A673 (cell line): ENCODE measurements around the gene FGGY. TPM values are rescaled to one million over a fixed set of nuclear protein-coding genes. Genes with fewer than 3 reads are reported as not detected.

Experiments
- BruUV-seq: library from RNA; stranded (reverse); fragments of 400-500 nt; replicated peaks from 2 replicates; lab custom pipeline; 2021; lab: Mats Ljungman, UMichigan
- CTCF ChIA-PET: fragments of 300-600 bp; sonication (Branson Sonifier 250); formaldehyde crosslinking; loops from one replicate; lab custom pipeline; 2022; ENCODE audit warnings: antibody characterized with exemption; lab: Charles Lee
- POLR2A ChIA-PET: fragments of 300-600 bp; sonication (Branson Sonifier 250); formaldehyde crosslinking; loops from one replicate; lab custom pipeline; 2022; ENCODE audit warnings: antibody characterized with exemption; ENCODE audit not compliant: low non-redundant PET; lab: Charles Lee
- DNase-seq: peaks from one replicate; pipeline ENCODE4 v3.0.0-alpha.2; 2015; ENCODE audit warnings: low spot score
- H3K27ac ChIP-seq: fragments of 200-600 bp; sonication (generic); 2 replicates; pipeline ENCODE4 v1.5.1; 2016; ENCODE audit warnings: mixed run types, low read depth, mild to moderate bottlenecking, mixed read lengths, antibody characterized with exemption, low read length; ENCODE audit not compliant: poor library complexity, severe bottlenecking
- H3K27me3 ChIP-seq: fragments of 200-600 bp; sonication (generic); replicated peaks from 2 replicates; pipeline ENCODE4 v1.6.1; 2017; ENCODE audit warnings: mixed run types, low read depth, mild to moderate bottlenecking, mixed read lengths, antibody characterized with exemption, low read length; ENCODE audit not compliant: insufficient read depth, poor library complexity
- H3K36me3 ChIP-seq: fragments of 200-600 bp; sonication (generic); 2 replicates; pipeline ENCODE4 v1.6.1; 2016; ENCODE audit warnings: mixed run types, mild to moderate bottlenecking, mixed read lengths, antibody characterized with exemption, low read length; ENCODE audit not compliant: insufficient read depth, poor library complexity, severe bottlenecking
- H3K4me1 ChIP-seq: fragments of 200-600 bp; sonication (generic); 2 replicates; pipeline ENCODE4 v1.6.1; 2017; ENCODE audit warnings: mixed run types, mild to moderate bottlenecking, mixed read lengths, antibody characterized with exemption, low read length; ENCODE audit not compliant: insufficient read depth, poor library complexity, severe bottlenecking
- H3K4me3 ChIP-seq: fragments of 200-600 bp; sonication (generic); 2 replicates; pipeline ENCODE4 v1.5.1; 2016; ENCODE audit warnings: low read depth, mixed run types, mild to moderate bottlenecking, mixed read lengths, low read length; ENCODE audit not compliant: poor library complexity, severe bottlenecking
- H3K9me3 ChIP-seq: fragments of 200-600 bp; sonication (generic); 2 replicates; pipeline ENCODE4 v1.6.1; 2016; ENCODE audit warnings: mixed run types, low read depth, mild to moderate bottlenecking, mixed read lengths, antibody characterized with exemption, low read length; ENCODE audit not compliant: poor library complexity, severe bottlenecking
- CTCF ChIP-seq: fragments of 300-800, 200-600 bp; sonication (generic); conservative IDR thresholded peaks from 2 replicates; pipeline ENCODE4 v1.5.1; 2017; ENCODE audit warnings: low read depth, mild to moderate bottlenecking, antibody characterized with exemption, low read length, moderate library complexity, mixed read lengths
- EZH2 ChIP-seq: fragments of 200-600 bp; sonication (generic); IDR thresholded peaks from 2 replicates; pipeline ENCODE4 v1.6.1; 2017; ENCODE audit warnings: borderline replicate concordance, low read depth, mild to moderate bottlenecking, mixed read lengths, antibody characterized with exemption, low read length; ENCODE audit not compliant: poor library complexity, severe bottlenecking
- intact Hi-C: fragments of 100-400 bp; cut with micrococcal nuclease; formaldehyde crosslinking; loops from one replicate; pipeline ENCODE4 v1.10.0; 2022; ENCODE audit not compliant: unreplicated experiment
- total RNA-seq: library from RNA; stranded (reverse); gene quantifications from 2 replicates; pipeline ENCODE4 v1.2.3, GENCODE V29; 2021

FGGY gene
- total RNA-seq, 1 experiment from 2014 or later, result 2.6 TPM

- intact Hi-C loops, result no loop called here
- Histone ChIP-seq H3K27me3 (no peaks in the 10 kb centered on the region), H3K36me3 (no peaks in the 10 kb centered on the region), H3K4me3 (no peak overlapping the region), H3K9me3 (no peaks in the 10 kb centered on the region), H3K4me1 (no peaks in the 10 kb centered on the region), H3K27ac (no peak overlapping the region)
- DNase-seq, result no peak
- BruUV-seq, result no TSS peak
- POLR2A ChIA-PET, result no interaction called here
- CTCF ChIA-PET, result no interaction called here
- TF ChIP-seq EZH2 (no peak), CTCF (no peak)
These were observed 178.8 kb downstream of the FGGY start for GRCh38 chr1:59475737-59476136.

GRCh38 chr1:59477286-59477685 lies 180.4 kb downstream of the FGGY start:
- H3K27ac ChIP-seq, result no peak overlapping the region

GRCh38 chr1:59477867-59478266 lies 181.0 kb downstream of the FGGY start:
- Histone ChIP-seq H3K36me3 (no peaks in the 10 kb centered on the region), H3K27me3 (no peaks in the 10 kb centered on the region), H3K27ac (no peak overlapping the region), H3K4me1 (no peaks in the 10 kb centered on the region), H3K4me3 (no peak overlapping the region), H3K9me3 (no peaks in the 10 kb centered on the region)
- CTCF ChIA-PET, result no interaction called here
- BruUV-seq, result no TSS peak
- intact Hi-C loops, result no loop called here
- DNase-seq, result no peak
- TF ChIP-seq CTCF, result no peak
- POLR2A ChIA-PET, result no interaction called here

More at GRCh38 chr1:59477286-59477685, 180.4 kb downstream of the FGGY start:
- ChIA-PET POLR2A (no interaction called here), CTCF (no interaction called here)
- Histone ChIP-seq H3K27me3 (no peaks in the 10 kb centered on the region), H3K4me1 (no peaks in the 10 kb centered on the region), H3K9me3 (no peaks in the 10 kb centered on the region), H3K36me3 (no peaks in the 10 kb centered on the region), H3K4me3 (no peak overlapping the region)
- no TSS peak for BruUV-seq
- DNase-seq, result no peak
- intact Hi-C loops, result no loop called here
- no peak for TF ChIP-seq CTCF
- TF ChIP-seq EZH2, result no peak
